Uterus (tissue), 4 donors: ENCODE data around the gene RBM15. TPM values are rescaled to one million over a fixed set of nuclear protein-coding genes. Genes with fewer than 3 reads are reported as not detected.

Experiments
- DNase-seq, 2 donors: peaks; one replicate each; pipeline ENCODE4 v3.0.0-alpha.2; 2019 to 2020
- H3K27ac ChIP-seq, 2 donors: fragments of 200-600 bp; sonication (generic); 1 replicate in 1 of 2; 2 replicates in 1 of 2; pipeline ENCODE4 v1.5.1; 2016 to 2018
- H3K27me3 ChIP-seq, 2 donors: fragments of 200-600 bp; sonication (generic); one replicate each; pipeline ENCODE4 v1.5.1; 2018 to 2019; ENCODE audit warnings: control low read depth in 1 of 2
- H3K36me3 ChIP-seq, 2 donors: fragments of 200-600 bp; sonication (generic); one replicate each; pipeline ENCODE4 v1.5.1; 2019; ENCODE audit warnings: control low read depth in 1 of 2
- H3K4me1 ChIP-seq, 2 donors: fragments of 200-600 bp; sonication (generic); one replicate each; pipeline ENCODE4 v1.5.1; 2018 to 2019; ENCODE audit warnings: control low read depth in 1 of 2
- H3K4me3 ChIP-seq, 2 donors: fragments of 200-600 bp; sonication (generic); 1 replicate in 1 of 2; 2 replicates in 1 of 2; pipeline ENCODE4 v1.5.1; 2018 to 2019; ENCODE audit warnings: mild to moderate bottlenecking in 1 of 2
- H3K9me3 ChIP-seq, 2 donors: fragments of 200-600 bp; sonication (generic); one replicate each; pipeline ENCODE4 v1.5.1; 2019; ENCODE audit warnings: control low read depth in 1 of 2
- POLR2A ChIP-seq, 2 donors: fragments of 450-650 bp; IDR thresholded peaks; one replicate each; pipeline ENCODE4 v1.6.1; 2016; ENCODE audit warnings: antibody characterized with exemption in 2 of 2, mild to moderate bottlenecking in 1 of 2, moderate library complexity in 1 of 2
- intact Hi-C: fragments of 100-400 bp; cut with DNase I; formaldehyde crosslinking; loops from one replicate; pipeline ENCODE4 v1.15.1; 2023; ENCODE audit warnings: low total_unique reads
- total RNA-seq, 4 donors: library from RNA; depleted of rRNA in 3 of 4; stranded (reverse); fragments of >200 nt in 3 of 4; gene quantifications; one replicate each; pipeline versions ENCODE4 v1.1.0 to v1.2.4, GENCODE V29; 2014 to 2023
- TF ChIP-seq, protein P1 (sequence below), 4 experiments: fragments of 200-600 bp in 2 of 4; fragments of 450-650 bp in 2 of 4; sonication (generic) in 2 of 4; IDR thresholded peaks; one replicate each; pipeline ENCODE4 v1.5.1; 2016 to 2019; ENCODE audit warnings: antibody characterized with exemption in 4 of 4, mild to moderate bottlenecking in 2 of 4, moderate library complexity in 1 of 4
- donor health status: DM: yes; HTN: yes; CAD: no.

The RBM15 gene
- total RNA-seq, 4 donors from 2014 or later = 9.2 to 71.1 (median 20.8) TPM

DNA sequence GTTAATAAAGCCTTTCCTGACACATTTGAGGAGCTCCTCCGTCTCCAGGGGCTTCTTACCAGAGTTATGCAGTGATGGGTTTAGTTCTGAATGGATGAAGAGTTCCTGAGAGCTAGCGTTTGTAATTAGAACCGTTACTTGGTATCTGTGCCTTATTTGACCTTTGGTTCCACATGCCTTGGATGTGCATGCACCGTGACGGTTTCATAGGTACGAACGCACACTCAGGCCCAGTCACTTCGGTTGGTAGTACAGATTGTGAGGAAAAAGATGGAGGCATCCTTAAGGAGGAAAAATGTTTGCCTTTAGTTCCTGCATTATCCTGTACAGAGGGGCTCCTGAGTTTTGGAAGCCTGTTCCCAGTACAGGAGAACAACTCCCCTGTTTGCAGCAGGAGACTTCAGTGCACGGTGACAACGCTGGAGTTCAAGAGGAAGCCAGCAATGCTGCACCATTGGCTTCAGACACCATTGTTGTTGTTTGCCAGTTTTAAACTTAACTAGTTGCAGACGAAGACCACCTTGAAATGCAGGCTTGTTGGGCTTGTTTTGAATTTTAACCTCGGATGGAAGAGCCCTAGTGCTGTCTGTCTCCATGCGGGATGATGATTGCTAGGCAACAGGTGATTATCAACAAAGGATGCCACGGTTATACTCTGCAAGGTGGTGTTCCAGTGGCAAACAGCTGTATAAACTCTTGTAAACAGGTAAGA is 8.2 kb downstream of the RBM15 start:
- peaks cover 0 to 11% of the 10 kb centered on the region in 2 donors for H3K4me1 ChIP-seq

DNA sequence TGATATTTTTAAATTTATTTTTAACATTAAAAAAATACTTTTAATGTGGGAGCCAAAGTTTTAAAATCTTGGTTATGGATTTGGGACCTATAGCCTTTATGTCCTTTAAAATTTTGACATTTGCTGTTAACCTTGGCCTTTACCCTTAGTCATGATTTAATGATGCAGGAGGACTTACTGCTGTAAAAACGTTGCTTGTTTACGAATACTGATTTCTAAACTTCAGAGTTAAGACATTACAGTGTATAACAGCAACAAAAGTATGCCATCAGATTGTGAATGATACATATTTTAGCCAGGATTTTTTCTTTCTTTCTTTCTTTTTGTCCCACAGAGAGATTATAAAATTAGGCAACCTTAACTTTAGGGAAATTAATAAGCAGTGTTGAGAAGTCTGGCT is 8.9 kb downstream of the RBM15 start:
- no peak overlapping the region for H3K27ac ChIP-seq
- no peaks in the 10 kb centered on the region for H3K9me3 ChIP-seq
- intact Hi-C loops = no loop called here
- H3K4me3 ChIP-seq = no peak overlapping the region
- no peak for DNase-seq
- no peaks in the 10 kb centered on the region for H3K27me3 ChIP-seq
- H3K36me3 ChIP-seq = no peaks in the 10 kb centered on the region
- peaks cover 0 to 9% of the 10 kb centered on the region in 2 donors for H3K4me1 ChIP-seq
- TF ChIP-seq POLR2A (IDR thresholded peaks at IDR 0.05) = no peak
- TF ChIP-seq, protein P1, sequence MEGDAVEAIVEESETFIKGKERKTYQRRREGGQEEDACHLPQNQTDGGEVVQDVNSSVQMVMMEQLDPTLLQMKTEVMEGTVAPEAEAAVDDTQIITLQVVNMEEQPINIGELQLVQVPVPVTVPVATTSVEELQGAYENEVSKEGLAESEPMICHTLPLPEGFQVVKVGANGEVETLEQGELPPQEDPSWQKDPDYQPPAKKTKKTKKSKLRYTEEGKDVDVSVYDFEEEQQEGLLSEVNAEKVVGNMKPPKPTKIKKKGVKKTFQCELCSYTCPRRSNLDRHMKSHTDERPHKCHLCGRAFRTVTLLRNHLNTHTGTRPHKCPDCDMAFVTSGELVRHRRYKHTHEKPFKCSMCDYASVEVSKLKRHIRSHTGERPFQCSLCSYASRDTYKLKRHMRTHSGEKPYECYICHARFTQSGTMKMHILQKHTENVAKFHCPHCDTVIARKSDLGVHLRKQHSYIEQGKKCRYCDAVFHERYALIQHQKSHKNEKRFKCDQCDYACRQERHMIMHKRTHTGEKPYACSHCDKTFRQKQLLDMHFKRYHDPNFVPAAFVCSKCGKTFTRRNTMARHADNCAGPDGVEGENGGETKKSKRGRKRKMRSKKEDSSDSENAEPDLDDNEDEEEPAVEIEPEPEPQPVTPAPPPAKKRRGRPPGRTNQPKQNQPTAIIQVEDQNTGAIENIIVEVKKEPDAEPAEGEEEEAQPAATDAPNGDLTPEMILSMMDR (IDR thresholded peaks at IDR 0.05) = no peak

More for the DNA sequence above, 8.2 kb downstream of the RBM15 start:
- Histone ChIP-seq H3K27me3 (no peaks in the 10 kb centered on the region), H3K27ac (no peak overlapping the region), H3K4me3 (no peak overlapping the region), H3K9me3 (no peaks in the 10 kb centered on the region), H3K36me3 (no peaks in the 10 kb centered on the region)
- DNase-seq = no peak
- TF ChIP-seq, protein P1 (IDR thresholded peaks at IDR 0.05) = no peak
- no peak for TF ChIP-seq POLR2A (IDR thresholded peaks at IDR 0.05)
- intact Hi-C loops = no loop called here

DNA sequence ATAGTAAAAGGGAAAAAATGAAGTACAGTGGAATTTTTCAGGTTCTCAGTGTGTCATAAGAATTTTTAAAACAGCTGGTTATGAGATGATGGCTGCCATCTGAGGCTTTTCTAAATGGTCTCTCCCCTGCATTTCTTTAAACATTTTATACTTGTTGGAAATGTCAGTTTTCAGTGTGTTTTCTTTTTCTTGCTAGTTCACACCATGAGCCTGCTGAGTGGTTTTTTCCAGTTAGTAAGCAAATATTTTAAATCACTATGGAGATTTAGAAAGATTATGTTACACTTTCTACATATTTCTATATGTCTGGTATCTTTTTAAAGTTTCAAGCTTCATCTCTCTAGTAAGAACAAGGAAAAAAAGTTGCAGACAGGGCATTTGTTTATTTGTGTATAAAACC is 9.6 kb downstream of the RBM15 start:
- intact Hi-C loops = no loop called here
- no peaks in the 10 kb centered on the region for H3K36me3 ChIP-seq
- peaks cover 0 to 9% of the 10 kb centered on the region in 2 donors for H3K4me1 ChIP-seq
- no peaks in the 10 kb centered on the region for H3K27me3 ChIP-seq
- no peaks in the 10 kb centered on the region for H3K9me3 ChIP-seq
- H3K4me3 ChIP-seq = no peak overlapping the region
- H3K27ac ChIP-seq = no peak overlapping the region
- no peak for DNase-seq
- TF ChIP-seq POLR2A (IDR thresholded peaks at IDR 0.05) = no peak
- TF ChIP-seq, protein P1 (IDR thresholded peaks at IDR 0.05) = no peak

DNA sequence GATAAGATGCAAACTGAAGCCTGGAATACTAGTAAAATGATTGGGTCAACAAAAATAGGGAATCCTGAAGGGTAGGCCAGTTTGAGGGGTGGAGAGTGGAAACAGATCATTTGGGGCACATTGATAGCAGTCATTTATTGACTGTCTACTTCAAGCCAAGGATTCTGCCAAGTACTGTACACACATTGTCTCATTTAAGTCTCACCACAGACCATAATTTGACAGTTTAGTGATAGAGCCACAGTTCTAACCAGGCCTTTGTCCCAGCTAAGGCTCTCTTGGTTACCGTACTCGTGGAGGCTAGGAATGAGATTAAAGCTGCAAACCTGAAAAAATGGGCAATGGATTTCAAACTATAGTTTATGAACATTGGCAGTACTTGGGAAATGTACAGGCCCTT is 11.2 kb downstream of the RBM15 start:
- peaks cover 0 to 9% of the 10 kb centered on the region in 2 donors for H3K4me1 ChIP-seq
- H3K4me3 ChIP-seq = no peak overlapping the region
- no peaks in the 10 kb centered on the region for H3K27me3 ChIP-seq
- no peak for DNase-seq
- TF ChIP-seq, protein P1 (IDR thresholded peaks at IDR 0.05) = no peak
- TF ChIP-seq POLR2A (IDR thresholded peaks at IDR 0.05) = no peak
- intact Hi-C loops = no loop called here
- H3K9me3 ChIP-seq = no peaks in the 10 kb centered on the region
- H3K27ac ChIP-seq = no peak overlapping the region
- H3K36me3 ChIP-seq = no peaks in the 10 kb centered on the region

DNA sequence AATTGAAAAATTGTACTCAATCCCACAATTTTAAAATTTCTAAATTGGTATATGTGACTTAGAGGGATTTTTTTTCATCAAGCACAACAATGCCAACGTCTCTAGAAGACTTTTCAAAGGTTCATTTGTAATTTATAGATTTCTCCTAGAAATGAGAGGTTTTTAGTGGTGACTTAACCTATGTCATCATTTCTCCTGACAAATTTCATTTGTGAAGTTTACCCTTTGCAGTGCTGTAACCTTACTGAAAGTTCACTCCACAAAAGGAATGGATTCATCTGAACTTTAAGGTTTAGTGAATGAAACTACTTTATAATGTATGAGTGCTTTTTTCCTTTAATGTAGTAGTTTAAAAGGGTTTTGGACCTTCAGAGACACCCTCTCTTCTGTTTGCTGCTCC is 16.1 kb downstream of the RBM15 start:
- Histone ChIP-seq H3K4me3 (no peak overlapping the region), H3K36me3 (no peaks in the 10 kb centered on the region), H3K9me3 (no peaks in the 10 kb centered on the region), H3K27me3 (no peaks in the 10 kb centered on the region), H3K4me1 (no peaks in the 10 kb centered on the region), H3K27ac (no peak overlapping the region)
- TF ChIP-seq, protein P1 (IDR thresholded peaks at IDR 0.05) = no peak
- TF ChIP-seq POLR2A (IDR thresholded peaks at IDR 0.05) = no peak
- intact Hi-C loops = no loop called here
- DNase-seq = no peak
